Esophagus squamous epithelium (tissue), 4 donors: Measurements from ENCODE around the gene HSPA1L.
"Not testable (repeated sequence)": the region's sequence is repeated elsewhere in the genome, so short reads cannot be mapped to it uniquely, and the experiment has no call there.

Experiments used
- CTCF ChIP-seq, 6 experiments: fragments of 450-650 bp in 4 of 6; fragments of 200-600 bp in 2 of 6; sonication (generic) in 2 of 6; IDR thresholded peaks; one replicate each; pipeline ENCODE4 v1.5.1; 2016 to 2019; ENCODE audit warnings: antibody characterized with exemption in 6 of 6, mild to moderate bottlenecking in 4 of 6, moderate library complexity in 4 of 6
- POLR2A ChIP-seq, 4 donors: fragments of 450-650 bp; IDR thresholded peaks; one replicate each; pipeline ENCODE4 v1.6.1; 2017; ENCODE audit warnings: antibody characterized with exemption in 4 of 4, mild to moderate bottlenecking in 4 of 4, moderate library complexity in 3 of 4

DNA sequence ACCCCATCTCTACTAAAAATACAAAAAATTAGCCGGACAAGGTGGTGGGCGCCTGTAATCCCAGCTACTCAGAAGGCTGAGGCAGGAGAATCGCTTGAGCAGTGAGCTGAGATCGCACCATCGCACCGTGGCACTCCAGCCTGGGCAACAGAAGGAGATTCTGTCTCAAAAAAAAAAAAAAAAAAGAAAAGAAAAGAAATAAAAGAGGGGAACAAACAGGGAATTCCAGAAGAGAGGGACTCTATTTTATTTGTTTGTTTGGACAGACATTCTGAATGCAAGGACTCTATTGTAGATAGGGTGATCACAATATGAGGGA is 21.2 kb downstream of the HSPA1L start:
- not testable (repeated sequence) for TF ChIP-seq CTCF, POLR2A (IDR thresholded peaks at IDR 0.05)
